Prostate gland (tissue), 2 donors: Measurements from ENCODE around the gene GRID2. TPM values are rescaled to one million over a fixed set of nuclear protein-coding genes. Genes with fewer than 3 reads are reported as not detected.

ENCODE experiments used
- DNase-seq: peaks from one replicate; pipeline ENCODE4 v3.0.0-alpha.2; 2019; ENCODE audit warnings: low spot score
- H3K27ac ChIP-seq, 2 donors: fragments of 200-600 bp; sonication (generic); 2 replicates each; pipeline ENCODE4 v1.5.1; 2017 to 2019
- H3K27me3 ChIP-seq: fragments of 200-600 bp; sonication (generic); replicated peaks from 2 replicates; pipeline ENCODE4 v1.5.1; 2019; ENCODE audit not compliant: insufficient read depth
- H3K36me3 ChIP-seq, 2 donors: fragments of 200-600 bp; sonication (generic); 1 replicate in 1 of 2; 2 replicates in 1 of 2; pipeline versions ENCODE4 v1.5.1 to v1.8.1; 2017 to 2019
- H3K4me1 ChIP-seq: fragments of 200-600 bp; sonication (generic); replicated peaks from 2 replicates; pipeline ENCODE4 v1.5.1; 2019
- H3K4me3 ChIP-seq, 2 donors: fragments of 200-600 bp; sonication (generic); 2 replicates each; pipeline ENCODE4 v1.5.1; 2017 to 2019
- H3K9me3 ChIP-seq: fragments of 200-600 bp; sonication (generic); 2 replicates; pipeline ENCODE4 v1.5.1; 2017
- POLR2A ChIP-seq: fragments of 450-650 bp; IDR thresholded peaks from one replicate; pipeline ENCODE4 v1.6.1; 2016; ENCODE audit warnings: antibody characterized with exemption, mild to moderate bottlenecking
- POLR2AphosphoS5 ChIP-seq: sonication (generic); formaldehyde crosslinking; IDR thresholded peaks from one replicate; pipeline ENCODE4 v1.6.1; 2017; ENCODE audit warnings: antibody characterized with exemption
- WGBS: methylation state at CpG from one replicate; pipeline ENCODE4 v1.1.5; 2018; 5-methylcytosine and 5-hydroxymethylcytosine counted together
- intact Hi-C: fragments of 100-400 bp; cut with DNase I; formaldehyde crosslinking; loops from one replicate; pipeline ENCODE4 v1.14.2; 2022
- total RNA-seq, 2 donors: library from RNA; depleted of rRNA; stranded (reverse); fragments of >200 nt; gene quantifications; one replicate each; pipeline ENCODE4 v1.1.0, GENCODE V29; 2016
- TF ChIP-seq, protein P1 (sequence below), 4 experiments: fragments of 200-600 bp in 2 of 4; fragments of 450-650 bp in 2 of 4; sonication (generic) in 2 of 4; IDR thresholded peaks; 1 replicate in 3 of 4; 2 replicates in 1 of 4; pipeline ENCODE4 v1.5.1; 2016 to 2019; ENCODE audit warnings: antibody characterized with exemption in 4 of 4, mild to moderate bottlenecking in 2 of 4, moderate library complexity in 2 of 4

Gene GRID2
- total RNA-seq, 2 donors from 2014 or later = 0.09 to 11.0 TPM

DNA sequence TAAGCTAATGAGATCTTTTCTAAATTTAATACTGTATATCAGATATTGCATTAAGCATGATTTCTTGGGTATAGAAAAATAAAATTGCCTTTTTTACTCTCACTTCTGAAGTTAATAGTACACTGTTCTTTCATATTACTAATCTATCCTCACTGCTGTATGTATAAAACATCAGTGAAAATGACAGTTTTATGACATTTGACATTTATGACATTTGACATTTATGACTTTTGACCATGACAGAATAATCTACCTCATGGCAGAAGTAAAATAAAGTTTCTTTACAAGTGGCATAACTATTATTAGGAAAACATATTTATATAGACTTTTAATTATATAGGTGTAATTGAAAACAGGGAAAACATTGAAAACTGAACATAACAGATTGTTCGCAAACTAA is 13.3 kb downstream of the GRID2 start:
- WGBS = 98% methylated on average over 1 of the region's 1 CpG
- no peaks in the 10 kb centered on the region for H3K9me3 ChIP-seq
- intact Hi-C loops = no loop called here
- TF ChIP-seq, protein P1, sequence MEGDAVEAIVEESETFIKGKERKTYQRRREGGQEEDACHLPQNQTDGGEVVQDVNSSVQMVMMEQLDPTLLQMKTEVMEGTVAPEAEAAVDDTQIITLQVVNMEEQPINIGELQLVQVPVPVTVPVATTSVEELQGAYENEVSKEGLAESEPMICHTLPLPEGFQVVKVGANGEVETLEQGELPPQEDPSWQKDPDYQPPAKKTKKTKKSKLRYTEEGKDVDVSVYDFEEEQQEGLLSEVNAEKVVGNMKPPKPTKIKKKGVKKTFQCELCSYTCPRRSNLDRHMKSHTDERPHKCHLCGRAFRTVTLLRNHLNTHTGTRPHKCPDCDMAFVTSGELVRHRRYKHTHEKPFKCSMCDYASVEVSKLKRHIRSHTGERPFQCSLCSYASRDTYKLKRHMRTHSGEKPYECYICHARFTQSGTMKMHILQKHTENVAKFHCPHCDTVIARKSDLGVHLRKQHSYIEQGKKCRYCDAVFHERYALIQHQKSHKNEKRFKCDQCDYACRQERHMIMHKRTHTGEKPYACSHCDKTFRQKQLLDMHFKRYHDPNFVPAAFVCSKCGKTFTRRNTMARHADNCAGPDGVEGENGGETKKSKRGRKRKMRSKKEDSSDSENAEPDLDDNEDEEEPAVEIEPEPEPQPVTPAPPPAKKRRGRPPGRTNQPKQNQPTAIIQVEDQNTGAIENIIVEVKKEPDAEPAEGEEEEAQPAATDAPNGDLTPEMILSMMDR (IDR thresholded peaks at IDR 0.05) = no peak
- no peak overlapping the region for H3K4me3 ChIP-seq
- H3K27ac ChIP-seq = no peak overlapping the region
- DNase-seq = no peak
- no peaks in the 10 kb centered on the region for H3K4me1 ChIP-seq
- H3K36me3 ChIP-seq = no peaks in the 10 kb centered on the region
- H3K27me3 ChIP-seq = no peaks in the 10 kb centered on the region

DNA sequence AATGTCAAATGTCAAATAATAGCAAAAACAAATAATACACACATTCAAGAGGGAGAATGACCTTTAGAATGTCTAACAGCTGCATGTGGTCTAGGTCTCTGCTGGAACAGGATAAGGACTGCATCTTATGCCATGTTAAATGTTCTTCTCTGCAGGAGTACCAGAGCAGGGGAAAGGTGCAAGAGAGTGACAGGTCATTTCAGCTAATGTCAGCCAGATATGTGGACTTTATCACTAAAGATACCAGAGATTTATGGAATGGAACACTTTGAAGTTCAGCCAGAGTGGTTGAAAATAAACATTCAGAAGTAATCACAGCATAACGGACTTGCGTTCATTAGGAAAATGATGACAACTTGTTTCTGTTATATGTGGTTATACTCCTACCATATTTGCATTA is 24.3 kb downstream of the GRID2 start:
- Histone ChIP-seq H3K27me3 (no peaks in the 10 kb centered on the region), H3K4me3 (no peak overlapping the region), H3K36me3 (no peaks in the 10 kb centered on the region), H3K9me3 (no peaks in the 10 kb centered on the region), H3K4me1 (no peaks in the 10 kb centered on the region), H3K27ac (no peak overlapping the region)
- no peak for DNase-seq
- intact Hi-C loops = no loop called here
- TF ChIP-seq POLR2A (no peak), POLR2AphosphoS5 (no peak)
- TF ChIP-seq, protein P1 (IDR thresholded peaks at IDR 0.05) = no peak
- WGBS = 66% methylated on average over 2 of the region's 2 CpGs

DNA sequence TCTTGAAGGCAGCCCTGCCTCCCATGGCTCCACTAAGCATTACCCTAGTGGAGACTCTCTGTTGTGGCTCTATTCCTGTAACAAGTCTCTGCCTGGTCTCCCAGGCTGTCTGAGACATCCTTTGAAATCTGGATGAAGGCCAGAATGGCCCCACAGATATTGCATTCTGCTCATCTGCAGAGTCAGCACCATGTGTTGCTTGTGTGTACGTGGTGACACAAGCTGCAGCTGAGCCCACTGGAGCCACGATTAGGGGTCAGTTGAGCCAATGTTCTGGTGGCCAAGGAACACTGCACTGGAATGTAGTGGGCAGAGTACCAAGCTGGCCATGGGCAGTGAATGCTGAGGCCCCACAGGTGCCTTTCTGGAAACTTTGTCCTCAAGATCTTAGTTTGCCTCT is 29.2 kb downstream of the GRID2 start:
- DNase-seq = no peak
- Histone ChIP-seq H3K27ac (no peak overlapping the region), H3K4me1 (no peaks in the 10 kb centered on the region), H3K27me3 (no peaks in the 10 kb centered on the region), H3K9me3 (no peaks in the 10 kb centered on the region), H3K36me3 (no peaks in the 10 kb centered on the region), H3K4me3 (no peak overlapping the region)
- TF ChIP-seq, protein P1 (IDR thresholded peaks at IDR 0.05) = no peak
- TF ChIP-seq POLR2A (no peak), POLR2AphosphoS5 (no peak)
- WGBS = 83% methylated on average over 2 of the region's 2 CpGs
- intact Hi-C loops = no loop called here

DNA sequence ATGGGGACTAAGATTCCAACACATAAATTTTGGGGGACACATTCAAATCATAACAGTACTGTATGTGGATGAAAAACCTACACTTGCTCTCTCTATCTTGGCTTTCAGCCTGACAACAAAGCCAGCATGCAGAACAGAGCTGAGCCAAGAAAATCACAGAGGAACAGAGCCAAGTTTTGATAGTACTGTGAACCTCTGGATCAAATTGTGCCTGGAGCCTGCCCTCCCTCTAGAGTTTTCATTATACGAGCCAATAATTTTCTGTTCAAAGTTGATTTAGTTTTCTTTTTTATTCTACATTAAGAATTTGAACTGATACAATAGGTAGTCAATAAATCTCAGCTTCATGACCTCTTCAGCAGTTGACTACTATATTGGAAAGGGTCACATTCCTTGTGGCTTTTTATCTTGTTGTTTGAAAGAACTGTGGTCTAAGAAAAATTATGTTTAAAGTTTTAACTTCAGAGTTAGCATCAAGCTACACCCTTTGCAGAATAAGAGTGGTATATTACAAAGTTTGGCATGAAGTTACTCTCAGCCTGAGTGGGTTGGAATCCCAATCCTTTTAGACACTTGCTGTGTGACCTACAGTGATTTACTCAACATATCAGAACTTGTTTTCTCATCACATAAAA is 31.1 kb downstream of the GRID2 start:
- no peak for TF ChIP-seq POLR2A
- TF ChIP-seq POLR2AphosphoS5 = peak; percentile 11
- TF ChIP-seq, protein P1 (IDR thresholded peaks at IDR 0.05) = no peak
- no peaks in the 10 kb centered on the region for H3K27me3 ChIP-seq
- 10% methylated on average over 1 of the region's 1 CpG for WGBS
- intact Hi-C loops = no loop called here
- H3K9me3 ChIP-seq = no peaks in the 10 kb centered on the region
- no peaks in the 10 kb centered on the region for H3K36me3 ChIP-seq
- H3K4me3 ChIP-seq = no peak overlapping the region
- H3K4me1 ChIP-seq = no peaks in the 10 kb centered on the region
- peak; percentile 27 for DNase-seq
- no peak overlapping the region for H3K27ac ChIP-seq

DNA sequence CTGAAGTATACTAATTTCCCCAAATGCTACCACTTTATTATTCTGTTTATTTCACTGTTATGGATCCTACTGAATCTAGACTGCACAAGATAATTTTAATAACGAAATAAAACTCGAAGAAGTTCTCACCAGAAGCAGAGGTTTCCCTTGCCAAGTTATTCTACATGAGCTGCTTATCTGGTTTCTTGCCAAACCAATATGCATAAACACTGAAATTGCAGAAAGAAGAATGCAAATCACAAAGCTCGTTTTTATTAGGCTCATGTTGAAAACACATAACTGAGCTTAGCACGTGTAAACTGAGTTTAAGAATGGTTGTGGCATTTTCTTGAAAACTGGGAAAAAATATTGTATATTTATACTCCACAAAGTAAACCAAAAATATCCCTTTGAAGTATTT is 35.9 kb downstream of the GRID2 start:
- no peak for TF ChIP-seq POLR2A
- TF ChIP-seq, protein P1 (IDR thresholded peaks at IDR 0.05) = no peak
- TF ChIP-seq POLR2AphosphoS5 = no peak
- no peaks in the 10 kb centered on the region for H3K4me1 ChIP-seq
- 56% methylated on average over 4 of the region's 4 CpGs for WGBS
- no peaks in the 10 kb centered on the region for H3K27me3 ChIP-seq
- H3K27ac ChIP-seq = no peak overlapping the region
- DNase-seq = no peak
- no peaks in the 10 kb centered on the region for H3K9me3 ChIP-seq
- H3K36me3 ChIP-seq = no peaks in the 10 kb centered on the region
- H3K4me3 ChIP-seq = no peak overlapping the region
- intact Hi-C loops = no loop called here
